ENCODE results near the gene CELSR2. TPM values are rescaled to one million over a fixed set of nuclear protein-coding genes. Genes with fewer than 3 reads are reported as not detected.
A peak's percentile ranks its signal among the peaks of the same experiment; 100 is the strongest.

The CELSR2 gene
- total and polyA plus RNA-seq, 10 donors: 0.20 to 2.9 (median 1.1) TPM

- intact Hi-C loops (cut with DNase I; ENCODE audit: low total_unique reads): no loop called here
- DNase-seq: peak; percentile 70
- 72 to 85% (median 82%) methylated on average over 5 to 7 of the region's 7 CpGs for WGBS, 5 donors
- Histone ChIP-seq H3K4me1 (peaks cover 0 to 35% (median 20%) of the 10 kb centered on the region in 6 donors), H3K4me3 (no peak overlapping the region), H3K27ac (peak overlapping the region in 1 of 8 donors; percentile 55), H3K36me3 (no peaks in the 10 kb centered on the region), H3K27me3 (replicated peaks in 1 of 7) (peaks cover 0 to 27% (median 7%) of the 10 kb centered on the region in 7 donors), H3K9me3 (no peaks in the 10 kb centered on the region)
- no peak for TF ChIP-seq POLR2A (IDR thresholded peaks at IDR 0.05)
- TF ChIP-seq CTCF (IDR thresholded peaks at IDR 0.05 in 8 of 11, conservative IDR thresholded peaks at IDR 0.05 in 3 of 11): no peak
- no peak for TF ChIP-seq POLR2AphosphoS5 (IDR thresholded peaks at IDR 0.05)
Measured at GRCh38 chr1:109254621-109255096, 5.3 kb downstream of the CELSR2 start.

- Histone ChIP-seq H3K27ac (no peak overlapping the region), H3K27me3 (replicated peaks in 1 of 7) (peaks cover 0 to 22% (median 2%) of the 10 kb centered on the region in 7 donors), H3K9me3 (no peaks in the 10 kb centered on the region), H3K4me3 (no peak overlapping the region), H3K36me3 (no peaks in the 10 kb centered on the region), H3K4me1 (peaks cover 0 to 30% (median 16%) of the 10 kb centered on the region in 6 donors)
- 63 to 81% (median 72%) methylated on average over 13 to 15 of the region's 15 CpGs for WGBS, 5 donors
- no peak for DNase-seq
- TF ChIP-seq POLR2A (IDR thresholded peaks at IDR 0.05) (no peak), CTCF (IDR thresholded peaks at IDR 0.05 in 8 of 11, conservative IDR thresholded peaks at IDR 0.05 in 3 of 11) (no peak), POLR2AphosphoS5 (IDR thresholded peaks at IDR 0.05) (no peak)
- intact Hi-C loops (cut with DNase I; ENCODE audit: low total_unique reads): no loop called here
Measured at GRCh38 chr1:109255097-109255651, 5.8 kb downstream of the CELSR2 start.

- peaks cover 0 to 17% (median 0%) of the 10 kb centered on the region in 7 donors for H3K27me3 ChIP-seq (replicated peaks in 1 of 7)
- DNase-seq: no peak
- H3K4me1 ChIP-seq: peaks cover 0 to 25% (median 11%) of the 10 kb centered on the region in 6 donors
- H3K27ac ChIP-seq: no peak overlapping the region
- no peaks in the 10 kb centered on the region for H3K9me3 ChIP-seq
- intact Hi-C loops (cut with DNase I; ENCODE audit: low total_unique reads): no loop called here
- TF ChIP-seq CTCF (IDR thresholded peaks at IDR 0.05 in 8 of 11, conservative IDR thresholded peaks at IDR 0.05 in 3 of 11) (no peak), POLR2A (IDR thresholded peaks at IDR 0.05) (no peak), POLR2AphosphoS5 (IDR thresholded peaks at IDR 0.05) (no peak)
- H3K4me3 ChIP-seq: no peak overlapping the region
- WGBS, 5 donors: 84 to 93% (median 87%) methylated on average over 5 of the region's 5 CpGs
- no peaks in the 10 kb centered on the region for H3K36me3 ChIP-seq
Measured at GRCh38 chr1:109255678-109256077, 6.3 kb downstream of the CELSR2 start.

GRCh38 chr1:109256085-109256484, 6.7 kb downstream of the CELSR2 start:
- no peak for TF ChIP-seq CTCF (IDR thresholded peaks at IDR 0.05 in 8 of 11, conservative IDR thresholded peaks at IDR 0.05 in 3 of 11)
- TF ChIP-seq POLR2AphosphoS5 (IDR thresholded peaks at IDR 0.05): no peak
- no peak for TF ChIP-seq POLR2A (IDR thresholded peaks at IDR 0.05)
- H3K36me3 ChIP-seq: no peaks in the 10 kb centered on the region
- H3K27ac ChIP-seq: no peak overlapping the region
- intact Hi-C loops (cut with DNase I; ENCODE audit: low total_unique reads): no loop called here
- no peak for DNase-seq
- 81 to 94% (median 83%) methylated on average over 7 of the region's 7 CpGs for WGBS, 5 donors
- peaks cover 0 to 24% (median 11%) of the 10 kb centered on the region in 6 donors for H3K4me1 ChIP-seq
- H3K27me3 ChIP-seq (replicated peaks in 1 of 7): peaks cover 0 to 13% (median 0%) of the 10 kb centered on the region in 7 donors
- no peak overlapping the region for H3K4me3 ChIP-seq
- no peaks in the 10 kb centered on the region for H3K9me3 ChIP-seq

All from spleen (tissue), 11 donors.